GM12874 (cell line): ENCODE measurements around the gene HTRA3.

Experiments
- CTCF ChIP-seq: IDR thresholded peaks from 2 replicates; pipeline ENCODE4 v1.5.1; 2011; ENCODE audit warnings: low read depth, mild to moderate bottlenecking, control low read depth, low read length, moderate library complexity; ENCODE audit not compliant: insufficient read depth

Gene HTRA3

GRCh38 chr4:8252301-8253173 lies 17.0 kb upstream of the HTRA3 start:
- TF ChIP-seq CTCF, result no peak

- no peak for TF ChIP-seq CTCF
Observed at GRCh38 chr4:8254076-8254475, 15.5 kb upstream of the HTRA3 start.

GRCh38 chr4:8255698-8256441 lies 13.7 kb upstream of the HTRA3 start:
- TF ChIP-seq CTCF, result no peak

GRCh38 chr4:8257854-8258253 lies 11.7 kb upstream of the HTRA3 start:
- no peak for TF ChIP-seq CTCF

- TF ChIP-seq CTCF, result no peak
Observed at GRCh38 chr4:8258552-8259212, 10.9 kb upstream of the HTRA3 start.

- no peak for TF ChIP-seq CTCF
Observed at GRCh38 chr4:8259743-8260430, 9.7 kb upstream of the HTRA3 start.
